ENCODE data around the gene ALDH7A1.

GRCh38 chr5:126519637-126520592 lies 75.1 kb downstream of the ALDH7A1 start:
- TF ChIP-seq, protein P1, sequence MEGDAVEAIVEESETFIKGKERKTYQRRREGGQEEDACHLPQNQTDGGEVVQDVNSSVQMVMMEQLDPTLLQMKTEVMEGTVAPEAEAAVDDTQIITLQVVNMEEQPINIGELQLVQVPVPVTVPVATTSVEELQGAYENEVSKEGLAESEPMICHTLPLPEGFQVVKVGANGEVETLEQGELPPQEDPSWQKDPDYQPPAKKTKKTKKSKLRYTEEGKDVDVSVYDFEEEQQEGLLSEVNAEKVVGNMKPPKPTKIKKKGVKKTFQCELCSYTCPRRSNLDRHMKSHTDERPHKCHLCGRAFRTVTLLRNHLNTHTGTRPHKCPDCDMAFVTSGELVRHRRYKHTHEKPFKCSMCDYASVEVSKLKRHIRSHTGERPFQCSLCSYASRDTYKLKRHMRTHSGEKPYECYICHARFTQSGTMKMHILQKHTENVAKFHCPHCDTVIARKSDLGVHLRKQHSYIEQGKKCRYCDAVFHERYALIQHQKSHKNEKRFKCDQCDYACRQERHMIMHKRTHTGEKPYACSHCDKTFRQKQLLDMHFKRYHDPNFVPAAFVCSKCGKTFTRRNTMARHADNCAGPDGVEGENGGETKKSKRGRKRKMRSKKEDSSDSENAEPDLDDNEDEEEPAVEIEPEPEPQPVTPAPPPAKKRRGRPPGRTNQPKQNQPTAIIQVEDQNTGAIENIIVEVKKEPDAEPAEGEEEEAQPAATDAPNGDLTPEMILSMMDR (IDR thresholded peaks at IDR 0.05; ENCODE audit: low read length), result no peak
- no peak for TF ChIP-seq EZH2phosphoT487 (IDR thresholded peaks at IDR 0.05; ENCODE audit: low read length)
